Liver (tissue), 9 donors: ENCODE results near the gene RPGRIP1L. TPM values are rescaled to one million over a fixed set of nuclear protein-coding genes. Genes with fewer than 3 reads are reported as not detected.

ENCODE experiments used
- DNase-seq: peaks from one replicate; pipeline ENCODE4 v3.0.0-alpha.2; 2017; ENCODE audit warnings: low spot score
- H3K27ac ChIP-seq, 2 donors: one replicate each; pipeline ENCODE4 v1.7.0; 2013; ENCODE audit warnings: inconsistent platforms in 2 of 2, low read length in 2 of 2, control low read depth in 1 of 2, low read depth in 1 of 2, mild to moderate bottlenecking in 1 of 2
- H3K27me3 ChIP-seq, 4 donors: one replicate each; pipeline versions ENCODE4 v1.6.1 to v1.7.0; 2013; ENCODE audit warnings: low read length in 3 of 4, inconsistent platforms in 1 of 4, mild to moderate bottlenecking in 1 of 4, moderate library complexity in 1 of 4; ENCODE audit not compliant: control insufficient read depth in 4 of 4, insufficient read depth in 4 of 4
- H3K36me3 ChIP-seq, 4 donors: one replicate each; pipeline versions ENCODE4 v1.6.1 to v1.7.0; 2013; ENCODE audit warnings: low read length in 3 of 4, mild to moderate bottlenecking in 3 of 4, low read depth in 1 of 4, moderate library complexity in 1 of 4; ENCODE audit not compliant: control insufficient read depth in 4 of 4, insufficient read depth in 3 of 4
- H3K4me1 ChIP-seq, 4 donors: one replicate each; pipeline versions ENCODE4 v1.6.1 to v1.7.0; 2013; ENCODE audit warnings: low read length in 3 of 4, mild to moderate bottlenecking in 3 of 4, moderate library complexity in 1 of 4; ENCODE audit not compliant: control insufficient read depth in 4 of 4, insufficient read depth in 4 of 4
- H3K4me3 ChIP-seq, 3 donors: one replicate each; pipeline versions ENCODE4 v1.6.1 to v1.7.0; 2013; ENCODE audit warnings: low read length in 3 of 3, control low read depth in 1 of 3, low read depth in 1 of 3, mild to moderate bottlenecking in 1 of 3
- H3K9ac ChIP-seq, 2 donors: one replicate each; pipeline ENCODE4 v1.7.0; 2013; ENCODE audit warnings: low read length in 2 of 2, mild to moderate bottlenecking in 2 of 2, moderate library complexity in 2 of 2, control low read depth in 1 of 2, low read depth in 1 of 2
- H3K9me3 ChIP-seq, 4 donors: one replicate each; pipeline versions ENCODE4 v1.6.1 to v1.7.0; 2013; ENCODE audit warnings: low read length in 3 of 4; ENCODE audit not compliant: control insufficient read depth in 4 of 4
- EGR1 ChIP-seq, 2 donors: IDR thresholded peaks; 2 replicates each; pipeline ENCODE4 v1.6.1; 2016 to 2018; ENCODE audit warnings: antibody characterized with exemption in 2 of 2, low read depth in 2 of 2
- FOXA1 ChIP-seq: IDR thresholded peaks from 2 replicates; pipeline ENCODE4 v1.6.1; 2016; ENCODE audit warnings: antibody characterized with exemption
- FOXA2 ChIP-seq: IDR thresholded peaks from 2 replicates; pipeline ENCODE4 v1.6.1; 2016; ENCODE audit warnings: antibody characterized with exemption
- GABPA ChIP-seq, 2 donors: IDR thresholded peaks in 1 of 2; conservative IDR thresholded peaks in 1 of 2; 2 replicates each; pipeline ENCODE4 v1.6.1; 2016; ENCODE audit warnings: antibody characterized with exemption in 2 of 2, mild to moderate bottlenecking in 1 of 2, moderate library complexity in 1 of 2
- HNF4G ChIP-seq: IDR thresholded peaks from 2 replicates; pipeline ENCODE4 v1.6.1; 2016; ENCODE audit warnings: antibody characterized with exemption
- JUND ChIP-seq, 2 donors: IDR thresholded peaks; 2 replicates each; pipeline ENCODE4 v1.6.1; 2016; ENCODE audit warnings: antibody characterized with exemption in 2 of 2
- MAX ChIP-seq: IDR thresholded peaks from 2 replicates; pipeline ENCODE4 v1.6.1; 2016; ENCODE audit warnings: antibody characterized with exemption
- NR2F2 ChIP-seq: IDR thresholded peaks from 2 replicates; pipeline ENCODE4 v1.6.1; 2016; ENCODE audit warnings: antibody characterized with exemption
- RAD21 ChIP-seq, 2 donors: IDR thresholded peaks; 2 replicates each; pipeline ENCODE4 v1.6.1; 2016; ENCODE audit warnings: antibody characterized with exemption in 2 of 2, mild to moderate bottlenecking in 2 of 2
- RXRA ChIP-seq, 2 donors: IDR thresholded peaks; 2 replicates each; pipeline ENCODE4 v1.6.1; 2017 to 2018; ENCODE audit warnings: antibody characterized with exemption in 2 of 2, mild to moderate bottlenecking in 1 of 2
- SP1 ChIP-seq: IDR thresholded peaks from 2 replicates; pipeline ENCODE4 v1.6.1; 2018; ENCODE audit warnings: antibody characterized with exemption, mild to moderate bottlenecking
- TAF1 ChIP-seq: conservative IDR thresholded peaks from 2 replicates; pipeline ENCODE4 v1.6.1; 2016; ENCODE audit warnings: antibody characterized with exemption, mild to moderate bottlenecking
- YY1 ChIP-seq: IDR thresholded peaks from 2 replicates; pipeline ENCODE4 v1.6.1; 2016; ENCODE audit warnings: antibody characterized with exemption, mild to moderate bottlenecking
- WGBS: extraction: QIAGEN DNeasy Blood & Tissue Kit; methylation state at CpG from one replicate; pipeline ENCODE4 v1.1.7; 2013; 5-methylcytosine and 5-hydroxymethylcytosine counted together
- polyA plus RNA-seq, 2 donors: library from polyadenylated mRNA; stranded (reverse) in 1 of 2; unstranded in 1 of 2; fragments of 200-250 nt in 1 of 2; fragments of >200 nt in 1 of 2; fragmentation: Nextera tagmentation in 1 of 2; extraction: Ambion mirVana in 1 of 2; gene quantifications; one replicate each; pipeline versions ENCODE4 v1.2.1 to v1.2.3, GENCODE V29; 2013 to 2015
- total RNA-seq, 2 donors: library from RNA; depleted of rRNA; stranded (reverse); fragments of >200 nt; gene quantifications; one replicate each; pipeline ENCODE4 v1.2.3, GENCODE V29; 2014
- TF ChIP-seq, protein P1 (sequence below): IDR thresholded peaks from 2 replicates; pipeline ENCODE4 v1.6.1; 2016; ENCODE audit warnings: antibody characterized with exemption, mild to moderate bottlenecking
- TF ChIP-seq, protein P2 (sequence below): fragments of 150-350 bp; IDR thresholded peaks from 2 replicates; pipeline ENCODE4 v1.5.1; 2017; ENCODE audit warnings: improper control_type of control experiment, low read depth, low read length; ENCODE audit not compliant: missing input control
- TF ChIP-seq, protein P3 (sequence below): IDR thresholded peaks from 2 replicates; pipeline ENCODE4 v1.6.1; 2016; ENCODE audit warnings: antibody characterized with exemption
- TF ChIP-seq, protein P4 (sequence below): IDR thresholded peaks from 2 replicates; pipeline ENCODE4 v1.6.1; 2016; ENCODE audit warnings: antibody characterized with exemption
- donor health status: healthy.
- donor health status: healthy.
- donor health status: healthy.
- donor health status: healthy.
- donor health status: healthy.

The RPGRIP1L gene
- total and polyA plus RNA-seq, 4 donors: 0.46 to 1.4 (median 0.89) TPM

GRCh38 chr16:53646506-53646905 is 57.2 kb downstream of the RPGRIP1L start:
- H3K9ac ChIP-seq: no peak overlapping the region
- H3K4me1 ChIP-seq: no peaks in the 10 kb centered on the region
- no peaks in the 10 kb centered on the region for H3K36me3 ChIP-seq
- H3K9me3 ChIP-seq: peaks cover 0 to 9% (median 2%) of the 10 kb centered on the region in 4 donors
- TF ChIP-seq YY1 (no peak), HNF4G (no peak), FOXA1 (no peak), MAX (no peak), RXRA (IDR thresholded peaks at IDR 0.05) (no peak), RAD21 (IDR thresholded peaks at IDR 0.05) (no peak), GABPA (IDR thresholded peaks at IDR 0.05 in 1 of 2, conservative IDR thresholded peaks at IDR 0.05 in 1 of 2) (no peak), JUND (IDR thresholded peaks at IDR 0.05) (no peak), FOXA2 (no peak), TAF1 (no peak), EGR1 (IDR thresholded peaks at IDR 0.05; ENCODE audit: low read depth in 2 of 2) (no peak), NR2F2 (no peak)
- TF ChIP-seq, protein P1, sequence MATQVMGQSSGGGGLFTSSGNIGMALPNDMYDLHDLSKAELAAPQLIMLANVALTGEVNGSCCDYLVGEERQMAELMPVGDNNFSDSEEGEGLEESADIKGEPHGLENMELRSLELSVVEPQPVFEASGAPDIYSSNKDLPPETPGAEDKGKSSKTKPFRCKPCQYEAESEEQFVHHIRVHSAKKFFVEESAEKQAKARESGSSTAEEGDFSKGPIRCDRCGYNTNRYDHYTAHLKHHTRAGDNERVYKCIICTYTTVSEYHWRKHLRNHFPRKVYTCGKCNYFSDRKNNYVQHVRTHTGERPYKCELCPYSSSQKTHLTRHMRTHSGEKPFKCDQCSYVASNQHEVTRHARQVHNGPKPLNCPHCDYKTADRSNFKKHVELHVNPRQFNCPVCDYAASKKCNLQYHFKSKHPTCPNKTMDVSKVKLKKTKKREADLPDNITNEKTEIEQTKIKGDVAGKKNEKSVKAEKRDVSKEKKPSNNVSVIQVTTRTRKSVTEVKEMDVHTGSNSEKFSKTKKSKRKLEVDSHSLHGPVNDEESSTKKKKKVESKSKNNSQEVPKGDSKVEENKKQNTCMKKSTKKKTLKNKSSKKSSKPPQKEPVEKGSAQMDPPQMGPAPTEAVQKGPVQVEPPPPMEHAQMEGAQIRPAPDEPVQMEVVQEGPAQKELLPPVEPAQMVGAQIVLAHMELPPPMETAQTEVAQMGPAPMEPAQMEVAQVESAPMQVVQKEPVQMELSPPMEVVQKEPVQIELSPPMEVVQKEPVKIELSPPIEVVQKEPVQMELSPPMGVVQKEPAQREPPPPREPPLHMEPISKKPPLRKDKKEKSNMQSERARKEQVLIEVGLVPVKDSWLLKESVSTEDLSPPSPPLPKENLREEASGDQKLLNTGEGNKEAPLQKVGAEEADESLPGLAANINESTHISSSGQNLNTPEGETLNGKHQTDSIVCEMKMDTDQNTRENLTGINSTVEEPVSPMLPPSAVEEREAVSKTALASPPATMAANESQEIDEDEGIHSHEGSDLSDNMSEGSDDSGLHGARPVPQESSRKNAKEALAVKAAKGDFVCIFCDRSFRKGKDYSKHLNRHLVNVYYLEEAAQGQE: no peak
- TF ChIP-seq, protein P2, sequence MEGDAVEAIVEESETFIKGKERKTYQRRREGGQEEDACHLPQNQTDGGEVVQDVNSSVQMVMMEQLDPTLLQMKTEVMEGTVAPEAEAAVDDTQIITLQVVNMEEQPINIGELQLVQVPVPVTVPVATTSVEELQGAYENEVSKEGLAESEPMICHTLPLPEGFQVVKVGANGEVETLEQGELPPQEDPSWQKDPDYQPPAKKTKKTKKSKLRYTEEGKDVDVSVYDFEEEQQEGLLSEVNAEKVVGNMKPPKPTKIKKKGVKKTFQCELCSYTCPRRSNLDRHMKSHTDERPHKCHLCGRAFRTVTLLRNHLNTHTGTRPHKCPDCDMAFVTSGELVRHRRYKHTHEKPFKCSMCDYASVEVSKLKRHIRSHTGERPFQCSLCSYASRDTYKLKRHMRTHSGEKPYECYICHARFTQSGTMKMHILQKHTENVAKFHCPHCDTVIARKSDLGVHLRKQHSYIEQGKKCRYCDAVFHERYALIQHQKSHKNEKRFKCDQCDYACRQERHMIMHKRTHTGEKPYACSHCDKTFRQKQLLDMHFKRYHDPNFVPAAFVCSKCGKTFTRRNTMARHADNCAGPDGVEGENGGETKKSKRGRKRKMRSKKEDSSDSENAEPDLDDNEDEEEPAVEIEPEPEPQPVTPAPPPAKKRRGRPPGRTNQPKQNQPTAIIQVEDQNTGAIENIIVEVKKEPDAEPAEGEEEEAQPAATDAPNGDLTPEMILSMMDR: no peak
- TF ChIP-seq, protein P3, sequence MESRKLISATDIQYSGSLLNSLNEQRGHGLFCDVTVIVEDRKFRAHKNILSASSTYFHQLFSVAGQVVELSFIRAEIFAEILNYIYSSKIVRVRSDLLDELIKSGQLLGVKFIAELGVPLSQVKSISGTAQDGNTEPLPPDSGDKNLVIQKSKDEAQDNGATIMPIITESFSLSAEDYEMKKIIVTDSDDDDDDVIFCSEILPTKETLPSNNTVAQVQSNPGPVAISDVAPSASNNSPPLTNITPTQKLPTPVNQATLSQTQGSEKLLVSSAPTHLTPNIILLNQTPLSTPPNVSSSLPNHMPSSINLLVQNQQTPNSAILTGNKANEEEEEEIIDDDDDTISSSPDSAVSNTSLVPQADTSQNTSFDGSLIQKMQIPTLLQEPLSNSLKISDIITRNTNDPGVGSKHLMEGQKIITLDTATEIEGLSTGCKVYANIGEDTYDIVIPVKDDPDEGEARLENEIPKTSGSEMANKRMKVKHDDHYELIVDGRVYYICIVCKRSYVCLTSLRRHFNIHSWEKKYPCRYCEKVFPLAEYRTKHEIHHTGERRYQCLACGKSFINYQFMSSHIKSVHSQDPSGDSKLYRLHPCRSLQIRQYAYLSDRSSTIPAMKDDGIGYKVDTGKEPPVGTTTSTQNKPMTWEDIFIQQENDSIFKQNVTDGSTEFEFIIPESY: no peak
- TF ChIP-seq, protein P4, sequence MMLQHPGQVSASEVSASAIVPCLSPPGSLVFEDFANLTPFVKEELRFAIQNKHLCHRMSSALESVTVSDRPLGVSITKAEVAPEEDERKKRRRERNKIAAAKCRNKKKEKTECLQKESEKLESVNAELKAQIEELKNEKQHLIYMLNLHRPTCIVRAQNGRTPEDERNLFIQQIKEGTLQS: no peak
- H3K27me3 ChIP-seq: no peaks in the 10 kb centered on the region
- DNase-seq: no peak
- H3K27ac ChIP-seq: no peak overlapping the region
- H3K4me3 ChIP-seq: no peak overlapping the region
- 96% methylated on average over 3 of the region's 3 CpGs for WGBS

- Histone ChIP-seq H3K27me3 (no peaks in the 10 kb centered on the region), H3K9ac (no peak overlapping the region), H3K27ac (no peak overlapping the region), H3K36me3 (no peaks in the 10 kb centered on the region), H3K4me1 (no peaks in the 10 kb centered on the region), H3K9me3 (peaks cover 0 to 9% (median 2%) of the 10 kb centered on the region in 4 donors), H3K4me3 (no peak overlapping the region)
- TF ChIP-seq HNF4G (no peak), TAF1 (no peak), SP1 (no peak), YY1 (no peak), MAX (no peak), GABPA (IDR thresholded peaks at IDR 0.05 in 1 of 2, conservative IDR thresholded peaks at IDR 0.05 in 1 of 2) (no peak), JUND (IDR thresholded peaks at IDR 0.05) (no peak)
- TF ChIP-seq, protein P1: no peak
- WGBS: 98% methylated on average over 1 of the region's 1 CpG
- no peak for DNase-seq
Measured at GRCh38 chr16:53643474-53643873, 60.2 kb downstream of the RPGRIP1L start.
